OCI-LY1 (cell line): ENCODE measurements around the gene ACTG2.
"Not testable (repeated sequence)": the region's sequence is repeated elsewhere in the genome, so short reads cannot be mapped to it uniquely, and the experiment has no call there.

Experiments
- H2AFZ ChIP-seq: fragments of 200-600 bp; sonication (generic), shearing (Covaris generic); 2 replicates; pipeline ENCODE4 v1.6.0; 2014; ENCODE audit warnings: antibody characterized with exemption, mild to moderate bottlenecking, low read length
- H3F3A ChIP-seq: fragments of 200-600 bp; sonication (generic), shearing (Covaris generic); 2 replicates; pipeline ENCODE4 v1.6.0; 2014; ENCODE audit warnings: mild to moderate bottlenecking, antibody characterized with exemption, low read length, moderate library complexity; ENCODE audit not compliant: insufficient read depth
- H3K27ac ChIP-seq: fragments of 200-600 bp; sonication (generic); 2 replicates; pipeline ENCODE4 v1.5.1; 2014; ENCODE audit warnings: low read length, mixed run types, mild to moderate bottlenecking, low read depth; ENCODE audit not compliant: poor library complexity, severe bottlenecking
- H3K27me3 ChIP-seq: fragments of 200-600 bp; sonication (generic); 2 replicates; pipeline ENCODE4 v1.6.0; 2014; ENCODE audit warnings: antibody characterized with exemption, mild to moderate bottlenecking, low read length, moderate library complexity; ENCODE audit not compliant: insufficient read depth
- H3K36me3 ChIP-seq: fragments of 200-600 bp; sonication (generic); 2 replicates; pipeline ENCODE4 v1.6.1; 2014; ENCODE audit warnings: mild to moderate bottlenecking, antibody characterized with exemption, low read length, moderate library complexity, mixed read lengths; ENCODE audit not compliant: insufficient read depth
- H3K4me1 ChIP-seq: fragments of 200-600 bp; sonication (generic); 2 replicates; pipeline ENCODE4 v1.5.1; 2014; ENCODE audit warnings: mild to moderate bottlenecking, low read length, moderate library complexity; ENCODE audit not compliant: insufficient read depth, severe bottlenecking
- H3K4me2 ChIP-seq: fragments of 200-600 bp; sonication (generic), shearing (Covaris generic); 2 replicates; pipeline ENCODE4 v1.6.1; 2014; ENCODE audit warnings: low read length
- H3K4me3 ChIP-seq: fragments of 200-600 bp; sonication (generic); 2 replicates; pipeline ENCODE4 v1.5.1; 2014; ENCODE audit warnings: low read length, low read depth, mild to moderate bottlenecking, mixed read lengths; ENCODE audit not compliant: poor library complexity, severe bottlenecking
- H3K79me2 ChIP-seq: fragments of 200-600 bp; shearing (Covaris generic); 2 replicates; pipeline ENCODE4 v1.6.1; 2016; ENCODE audit warnings: mixed run types, low read length, mixed read lengths; ENCODE audit not compliant: insufficient read depth
- H3K9ac ChIP-seq: fragments of 200-600 bp; sonication (generic), shearing (Covaris generic); 2 replicates; pipeline ENCODE4 v1.6.1; 2014; ENCODE audit warnings: mild to moderate bottlenecking, low read length, mixed read lengths
- H3K9me2 ChIP-seq: fragments of 200-600 bp; sonication (generic), shearing (Covaris generic); 2 replicates; pipeline ENCODE4 v1.6.1; 2014; ENCODE audit warnings: low read depth, mild to moderate bottlenecking, low read length, mixed read lengths
- H3K9me3 ChIP-seq: fragments of 200-600 bp; shearing (Covaris generic); 2 replicates; pipeline ENCODE4 v1.6.1; 2014; ENCODE audit warnings: low read length, mixed read lengths
- H4K20me1 ChIP-seq: fragments of 200-600 bp; sonication (generic), shearing (Covaris generic); 2 replicates; pipeline ENCODE4 v1.6.0; 2016; ENCODE audit warnings: mild to moderate bottlenecking, low read length; ENCODE audit not compliant: insufficient read depth
- EZH2 ChIP-seq: fragments of 200-600 bp; sonication (generic), shearing (Covaris generic); IDR thresholded peaks from 2 replicates; pipeline ENCODE4 v1.8.0; 2017; ENCODE audit warnings: borderline replicate concordance, mixed run types, mild to moderate bottlenecking, antibody characterized with exemption, low read length, moderate library complexity, mixed read lengths
- TF ChIP-seq, protein P1 (sequence below): fragments of 200-600 bp; sonication (generic), shearing (Covaris generic); IDR thresholded peaks from 2 replicates; pipeline ENCODE4 v1.5.1; 2017; ENCODE audit warnings: mild to moderate bottlenecking, antibody characterized with exemption, low read length, moderate library complexity, mixed read lengths

Gene ACTG2

DNA sequence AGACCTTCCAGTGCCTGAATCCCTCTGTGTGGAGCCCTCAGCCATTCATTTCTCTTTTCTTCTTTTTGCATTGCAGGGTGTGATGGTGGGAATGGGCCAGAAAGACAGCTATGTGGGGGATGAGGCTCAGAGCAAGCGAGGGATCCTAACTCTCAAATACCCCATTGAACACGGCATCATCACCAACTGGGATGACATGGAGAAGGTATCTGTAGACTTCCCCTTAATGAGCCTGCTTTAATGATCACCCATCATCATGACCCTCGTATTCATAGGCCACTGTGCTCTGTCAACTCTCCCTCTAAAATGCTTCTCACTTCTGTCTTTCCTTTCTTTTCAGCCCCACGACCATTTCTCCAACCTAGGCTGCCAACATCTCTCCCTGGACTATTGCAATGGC lies 9.5 kb downstream of the ACTG2 start:
- H3K27ac ChIP-seq, result no peak overlapping the region
- TF ChIP-seq EZH2, result no peak
- TF ChIP-seq, protein P1, sequence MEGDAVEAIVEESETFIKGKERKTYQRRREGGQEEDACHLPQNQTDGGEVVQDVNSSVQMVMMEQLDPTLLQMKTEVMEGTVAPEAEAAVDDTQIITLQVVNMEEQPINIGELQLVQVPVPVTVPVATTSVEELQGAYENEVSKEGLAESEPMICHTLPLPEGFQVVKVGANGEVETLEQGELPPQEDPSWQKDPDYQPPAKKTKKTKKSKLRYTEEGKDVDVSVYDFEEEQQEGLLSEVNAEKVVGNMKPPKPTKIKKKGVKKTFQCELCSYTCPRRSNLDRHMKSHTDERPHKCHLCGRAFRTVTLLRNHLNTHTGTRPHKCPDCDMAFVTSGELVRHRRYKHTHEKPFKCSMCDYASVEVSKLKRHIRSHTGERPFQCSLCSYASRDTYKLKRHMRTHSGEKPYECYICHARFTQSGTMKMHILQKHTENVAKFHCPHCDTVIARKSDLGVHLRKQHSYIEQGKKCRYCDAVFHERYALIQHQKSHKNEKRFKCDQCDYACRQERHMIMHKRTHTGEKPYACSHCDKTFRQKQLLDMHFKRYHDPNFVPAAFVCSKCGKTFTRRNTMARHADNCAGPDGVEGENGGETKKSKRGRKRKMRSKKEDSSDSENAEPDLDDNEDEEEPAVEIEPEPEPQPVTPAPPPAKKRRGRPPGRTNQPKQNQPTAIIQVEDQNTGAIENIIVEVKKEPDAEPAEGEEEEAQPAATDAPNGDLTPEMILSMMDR, result no peak
- H3K27me3 ChIP-seq, result no peaks in the 10 kb centered on the region
- no peak overlapping the region for H3K9ac ChIP-seq
- no peak overlapping the region for H3K4me3 ChIP-seq
- H3K9me3 ChIP-seq, result no peaks in the 10 kb centered on the region
- H3K9me2 ChIP-seq, result no peaks in the 10 kb centered on the region
- no peaks in the 10 kb centered on the region for H3F3A ChIP-seq
- H3K79me2 ChIP-seq, result no peaks in the 10 kb centered on the region
- no peaks in the 10 kb centered on the region for H3K36me3 ChIP-seq
- H2AFZ ChIP-seq, result no peak overlapping the region
- no peaks in the 10 kb centered on the region for H3K4me1 ChIP-seq
- no peak overlapping the region for H3K4me2 ChIP-seq
- no peaks in the 10 kb centered on the region for H4K20me1 ChIP-seq

DNA sequence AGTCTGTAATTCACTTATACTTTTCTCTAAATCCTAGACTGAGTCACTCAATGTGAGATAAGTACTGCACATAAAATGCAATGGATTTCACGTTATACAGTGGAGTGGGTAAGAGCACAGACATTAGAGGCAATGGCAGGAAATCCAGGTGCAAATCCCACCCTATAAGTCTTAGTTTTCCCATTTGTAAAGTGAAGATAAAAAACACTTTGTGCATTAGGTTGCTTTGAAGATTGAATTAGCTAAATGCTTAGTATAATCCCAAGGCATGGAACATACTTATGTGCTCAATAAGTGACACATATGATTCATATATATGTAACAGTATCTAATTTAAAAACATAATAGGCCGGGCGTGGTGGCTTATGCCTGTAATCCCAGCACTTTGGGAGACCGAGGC lies 10.5 kb downstream of the ACTG2 start:
- H3K4me2 ChIP-seq, result no peak overlapping the region
- no peak overlapping the region for H3K27ac ChIP-seq
- no peaks in the 10 kb centered on the region for H3K9me3 ChIP-seq
- H3F3A ChIP-seq, result no peaks in the 10 kb centered on the region
- no peaks in the 10 kb centered on the region for H3K79me2 ChIP-seq
- H3K36me3 ChIP-seq, result no peaks in the 10 kb centered on the region
- no peak for TF ChIP-seq EZH2
- TF ChIP-seq, protein P1, result no peak
- H2AFZ ChIP-seq, result no peak overlapping the region
- H3K4me1 ChIP-seq, result no peaks in the 10 kb centered on the region
- H4K20me1 ChIP-seq, result no peaks in the 10 kb centered on the region
- no peak overlapping the region for H3K4me3 ChIP-seq
- H3K9me2 ChIP-seq, result no peaks in the 10 kb centered on the region
- no peak overlapping the region for H3K9ac ChIP-seq
- no peaks in the 10 kb centered on the region for H3K27me3 ChIP-seq

GRCh38 chr2:73903949-73904613 lies 11.3 kb downstream of the ACTG2 start:
- not testable (repeated sequence) for H3K9ac ChIP-seq, H3K79me2 ChIP-seq, H3F3A ChIP-seq, H3K4me3 ChIP-seq, H3K36me3 ChIP-seq, H3K4me2 ChIP-seq, H3K27ac ChIP-seq, H2AFZ ChIP-seq, H3K9me2 ChIP-seq, H3K9me3 ChIP-seq, H3K4me1 ChIP-seq, H3K27me3 ChIP-seq, H4K20me1 ChIP-seq

- H3K9ac ChIP-seq, result no peak overlapping the region
- H3K79me2 ChIP-seq, result no peaks in the 10 kb centered on the region
- H3K4me3 ChIP-seq, result no peak overlapping the region
- no peak overlapping the region for H3K27ac ChIP-seq
- H3K9me2 ChIP-seq, result no peaks in the 10 kb centered on the region
- H3F3A ChIP-seq, result no peaks in the 10 kb centered on the region
- no peaks in the 10 kb centered on the region for H3K27me3 ChIP-seq
- H3K4me1 ChIP-seq, result no peaks in the 10 kb centered on the region
- H3K36me3 ChIP-seq, result no peaks in the 10 kb centered on the region
- no peak for TF ChIP-seq EZH2
- TF ChIP-seq, protein P1, result no peak
- no peak overlapping the region for H2AFZ ChIP-seq
- no peaks in the 10 kb centered on the region for H3K9me3 ChIP-seq
- no peak overlapping the region for H3K4me2 ChIP-seq
- no peaks in the 10 kb centered on the region for H4K20me1 ChIP-seq
Observed at GRCh38 chr2:73904952-73905351, 12.1 kb downstream of the ACTG2 start.
